HUES6 (cell line): Measurements from ENCODE around the gene ACTC1.

Experiments
- H3K27ac ChIP-seq: 2 replicates; pipeline ENCODE4 v1.7.0; 2013; ENCODE audit warnings: low read depth, mild to moderate bottlenecking, low read length, inconsistent platforms
- H3K27me3 ChIP-seq: 2 replicates; pipeline ENCODE4 v1.6.1; 2013; ENCODE audit warnings: low read length; ENCODE audit not compliant: control insufficient read depth, insufficient read depth
- H3K36me3 ChIP-seq: 2 replicates; pipeline ENCODE4 v1.6.1; 2013; ENCODE audit warnings: low read length; ENCODE audit not compliant: control insufficient read depth, insufficient read depth
- H3K4me1 ChIP-seq: 2 replicates; pipeline ENCODE4 v1.6.1; 2013; ENCODE audit warnings: low read length; ENCODE audit not compliant: control insufficient read depth, insufficient read depth
- H3K4me3 ChIP-seq: 2 replicates; pipeline ENCODE4 v1.5.1; 2013; ENCODE audit warnings: low read depth, low read length
- H3K9ac ChIP-seq: one replicate; pipeline ENCODE4 v1.6.1; 2013; ENCODE audit warnings: mild to moderate bottlenecking, low read length
- H3K9me3 ChIP-seq: 2 replicates; pipeline ENCODE4 v1.6.1; 2013; ENCODE audit warnings: low read depth, low read length; ENCODE audit not compliant: control insufficient read depth, insufficient read depth

Gene ACTC1

GRCh38 chr15:34759347-34759746 lies 36.0 kb downstream of the ACTC1 start:
- Histone ChIP-seq H3K36me3 (no peaks in the 10 kb centered on the region), H3K4me3 (no peak overlapping the region), H3K9me3 (no peaks in the 10 kb centered on the region), H3K9ac (no peak overlapping the region), H3K27ac (no peak overlapping the region), H3K4me1 (no peaks in the 10 kb centered on the region), H3K27me3 (peaks cover 63% of the 10 kb centered on the region)

GRCh38 chr15:34757262-34757661 lies 38.1 kb downstream of the ACTC1 start:
- Histone ChIP-seq H3K27me3 (peaks cover 82% of the 10 kb centered on the region), H3K4me1 (0 out of 2 replicates have a peak, but pooled peaks cover 2% of the 10 kb centered on the region), H3K9ac (no peak overlapping the region)

DNA sequence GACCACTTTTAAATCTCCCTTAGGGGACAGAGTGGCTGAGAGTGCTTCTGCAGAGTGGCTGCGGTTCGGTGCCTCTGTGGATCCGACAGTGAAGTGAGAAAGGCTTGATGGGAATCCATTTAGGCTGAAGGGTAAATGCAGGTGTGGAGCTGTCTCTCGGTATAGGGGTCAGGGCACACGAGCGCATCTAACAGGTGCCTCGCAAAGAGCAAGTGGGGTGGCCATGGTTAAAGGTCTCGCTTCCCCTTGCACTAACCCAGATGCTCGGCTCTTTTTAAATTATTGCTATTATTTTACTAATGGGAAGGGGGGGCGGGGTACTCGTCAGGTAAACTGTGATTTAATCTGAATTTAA lies 40.0 kb downstream of the ACTC1 start:
- peaks cover 89% of the 10 kb centered on the region for H3K27me3 ChIP-seq
- no peaks in the 10 kb centered on the region for H3K9me3 ChIP-seq
- H3K36me3 ChIP-seq: no peaks in the 10 kb centered on the region
- H3K4me1 ChIP-seq: 0 out of 2 replicates have a peak, but pooled peaks cover 2% of the 10 kb centered on the region
- no peak overlapping the region for H3K9ac ChIP-seq
- H3K27ac ChIP-seq: no peak overlapping the region
- H3K4me3 ChIP-seq: peak overlapping the region; percentile 70

More at GRCh38 chr15:34757262-34757661, 38.1 kb downstream of the ACTC1 start:
- Histone ChIP-seq H3K9me3 (no peaks in the 10 kb centered on the region), H3K36me3 (no peaks in the 10 kb centered on the region), H3K27ac (no peak overlapping the region), H3K4me3 (no peak overlapping the region)

DNA sequence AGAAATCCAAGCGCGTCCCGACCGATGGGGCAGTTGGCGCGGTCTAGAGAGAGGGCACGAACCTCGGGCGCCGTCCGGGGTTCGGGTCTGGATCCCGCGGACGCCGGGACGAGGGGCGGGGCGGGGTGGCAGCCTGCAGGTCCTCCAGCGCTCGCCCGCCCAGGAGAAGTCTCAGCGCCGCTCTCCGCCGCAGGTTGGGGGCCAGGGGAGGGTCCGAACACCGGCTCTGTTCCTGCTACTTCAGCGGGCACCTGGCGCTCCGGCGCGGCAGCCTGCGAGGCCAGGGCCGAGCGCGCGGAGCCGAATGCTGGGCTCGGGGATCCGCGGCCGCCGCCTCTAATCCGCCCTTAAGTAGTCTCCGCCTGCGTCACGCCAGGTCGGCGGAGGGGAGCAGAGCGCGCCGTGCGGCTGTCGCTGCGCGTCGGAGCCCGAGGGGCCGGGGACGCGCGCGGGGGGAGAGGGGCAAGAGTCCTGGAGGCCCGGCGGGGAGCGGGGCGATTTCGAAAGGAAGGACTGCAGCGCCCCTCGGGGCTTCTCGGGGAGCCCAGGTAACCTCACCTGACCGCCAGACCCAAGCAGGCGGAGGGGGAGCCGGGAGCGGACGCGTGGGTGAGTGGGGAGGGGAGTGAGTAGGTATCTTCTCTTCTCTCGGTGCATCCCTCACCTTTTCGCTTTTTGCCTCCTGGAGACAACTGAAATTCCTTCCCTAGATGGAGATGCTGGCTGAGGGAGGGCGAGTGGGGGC lies 40.5 kb downstream of the ACTC1 start, which contains the start of gene GJD2:
GJD2 (minus strand) TSS at position 325 of the 745 bp plus-strand sequence. CDS start 510 bp downstream, outside the sequence.
- Histone ChIP-seq H3K36me3 (no peaks in the 10 kb centered on the region), H3K9me3 (no peaks in the 10 kb centered on the region), H3K9ac (no peak within 1 kb of the TSS), H3K27ac (no peak within 1 kb of the TSS), H3K4me1 (0 out of 2 replicates have a peak, but pooled peaks cover 2% of the 10 kb centered on the region), H3K4me3 (peak within 1 kb of the TSS; percentile 70), H3K27me3 (peaks cover 89% of the 10 kb centered on the region)

GRCh38 chr15:34754171-34754601 lies 41.2 kb downstream of the ACTC1 start:
- no peaks in the 10 kb centered on the region for H3K36me3 ChIP-seq
- H3K4me1 ChIP-seq: 0 out of 2 replicates have a peak, but pooled peaks cover 2% of the 10 kb centered on the region
- peaks cover 89% of the 10 kb centered on the region for H3K27me3 ChIP-seq
- H3K9me3 ChIP-seq: no peaks in the 10 kb centered on the region
- H3K27ac ChIP-seq: no peak overlapping the region
- H3K9ac ChIP-seq: no peak overlapping the region
- H3K4me3 ChIP-seq: peak overlapping the region; percentile 70

- Histone ChIP-seq H3K27ac (no peak overlapping the region), H3K27me3 (peaks cover 88% of the 10 kb centered on the region), H3K4me3 (peak overlapping the region; percentile 40; the same call in 1 of the 2 replicates), H3K36me3 (no peaks in the 10 kb centered on the region), H3K9ac (no peak overlapping the region), H3K4me1 (0 out of 2 replicates have a peak, but pooled peaks cover 2% of the 10 kb centered on the region), H3K9me3 (no peaks in the 10 kb centered on the region)
Observed at GRCh38 chr15:34753236-34753894, 42.0 kb downstream of the ACTC1 start.

DNA sequence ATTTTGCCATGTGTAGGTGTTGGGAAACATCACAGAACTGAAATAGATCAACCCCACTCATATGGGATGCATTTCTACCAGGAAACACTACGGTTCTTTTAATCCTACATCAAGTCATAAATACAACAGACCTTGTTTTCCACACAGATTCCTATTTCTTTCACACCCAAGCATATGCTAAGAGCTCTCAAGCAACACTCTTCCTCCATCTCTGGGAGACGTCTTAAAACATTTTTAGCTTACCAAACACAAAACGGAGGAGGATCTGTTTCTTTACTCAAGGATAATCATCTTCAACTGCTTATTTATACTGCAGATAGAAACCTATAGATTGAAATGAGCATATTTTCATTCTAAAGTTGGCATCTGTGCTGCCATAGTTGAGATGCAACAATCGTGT lies 45.7 kb downstream of the ACTC1 start:
- no peaks in the 10 kb centered on the region for H3K9me3 ChIP-seq
- no peaks in the 10 kb centered on the region for H3K36me3 ChIP-seq
- H3K9ac ChIP-seq: no peak overlapping the region
- no peak overlapping the region for H3K4me3 ChIP-seq
- H3K4me1 ChIP-seq: 0 out of 2 replicates have a peak, but pooled peaks cover 2% of the 10 kb centered on the region
- H3K27me3 ChIP-seq: peaks cover 57% of the 10 kb centered on the region
- H3K27ac ChIP-seq: no peak overlapping the region
